HFF-Myc (cell line): Measurements from ENCODE around the gene NR2F1.

Experiments
- DNase-seq: peaks from one replicate; pipeline ENCODE4 v3.0.0-alpha.2; 2011; ENCODE audit warnings: low read depth; ENCODE audit errors: extremely low read depth
- H3K4me3 ChIP-seq: replicated peaks from 2 replicates; pipeline ENCODE4 v1.5.1; 2011; ENCODE audit warnings: low read depth, mild to moderate bottlenecking, control low read depth, low read length
- CTCF ChIP-seq: IDR thresholded peaks from 2 replicates; pipeline ENCODE4 v1.5.1; 2012; ENCODE audit warnings: mild to moderate bottlenecking, low read depth, low read length, control low read depth; ENCODE audit errors: missing control alignments

NR2F1 gene

GRCh38 chr5:93570294-93571113 is 12.5 kb upstream of the NR2F1 start:
- no peak for DNase-seq
- H3K4me3 ChIP-seq = no peak overlapping the region
- no peak for TF ChIP-seq CTCF

GRCh38 chr5:93571114-93571949 is 11.7 kb upstream of the NR2F1 start:
- no peak for DNase-seq
- TF ChIP-seq CTCF = no peak
- no peak overlapping the region for H3K4me3 ChIP-seq

- no peak for TF ChIP-seq CTCF
- no peak overlapping the region for H3K4me3 ChIP-seq
- DNase-seq = no peak
Measured at GRCh38 chr5:93572101-93572607, 10.9 kb upstream of the NR2F1 start.

GRCh38 chr5:93572608-93573353 is 10.2 kb upstream of the NR2F1 start:
- no peak for TF ChIP-seq CTCF
- no peak for DNase-seq
- no peak overlapping the region for H3K4me3 ChIP-seq

GRCh38 chr5:93573354-93574351 is 9.4 kb upstream of the NR2F1 start:
- H3K4me3 ChIP-seq = no peak overlapping the region
- DNase-seq = no peak
- TF ChIP-seq CTCF = no peak
